NCI-H1092 (cell line): Measurements from ENCODE around the gene HOXB6.

Experiments used
- DNase-seq: peaks from one replicate; lab custom pipeline; 2025; lab: John Stamatoyannopoulos, UW

The HOXB6 gene

DNA sequence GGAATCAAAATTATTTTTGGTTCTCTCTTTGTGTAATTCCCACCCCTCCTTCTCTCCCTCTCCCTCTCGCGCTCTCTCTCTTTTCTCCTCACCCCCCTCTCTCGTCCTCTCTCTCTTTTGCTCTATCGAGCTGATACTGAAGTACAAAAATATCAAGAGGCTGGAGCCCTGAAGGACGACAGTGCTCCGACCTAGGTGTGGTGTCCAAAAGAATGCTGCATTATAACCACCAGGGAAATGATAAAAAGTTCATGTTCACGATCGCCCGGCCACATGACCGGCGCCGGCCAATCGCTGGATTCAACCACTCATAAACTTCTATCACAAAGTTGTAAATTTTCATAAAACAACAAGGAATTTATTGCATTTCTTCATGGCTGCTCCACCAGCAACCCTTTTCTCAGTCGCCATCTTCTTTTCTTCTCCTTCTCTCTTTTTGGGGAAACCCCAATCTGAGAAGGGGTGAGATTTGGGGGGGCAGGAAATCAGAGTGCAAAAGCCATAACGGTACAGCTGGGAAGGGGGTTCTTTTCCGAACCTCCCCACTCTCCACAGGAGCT lies at the start of gene HOXB6:
Gene HOXB6 (minus strand): TSS at position 217 of the 560 bp plus-strand sequence. CDS start 6,836 bp downstream, outside the sequence.
- no peak for DNase-seq

DNA sequence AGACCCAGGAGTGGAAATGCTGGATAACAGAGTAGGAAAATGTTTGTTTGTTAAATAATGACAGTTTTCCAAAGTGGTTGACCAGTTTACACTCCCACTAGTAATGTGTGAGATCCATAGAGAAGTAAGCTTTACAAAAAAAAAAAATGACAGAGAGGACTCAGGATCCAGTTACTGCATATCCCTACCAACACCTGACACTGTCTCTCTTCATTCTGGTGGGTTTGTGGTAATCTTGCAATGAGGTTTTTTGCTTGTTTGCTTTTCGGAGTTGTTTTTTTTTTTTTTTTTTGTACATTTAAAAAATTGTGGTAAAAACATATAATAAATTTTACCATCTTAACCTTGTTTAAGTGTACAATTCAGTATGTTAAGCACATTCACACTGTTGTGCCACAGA lies 45.0 kb upstream of the HOXB6 start:
- no peak for DNase-seq

- no peak for DNase-seq
These were observed 43.1 kb upstream of the HOXB6 start for GRCh38 chr17:48647963-48648245.

- no peak for DNase-seq
These were observed 42.5 kb upstream of the HOXB6 start for GRCh38 chr17:48647103-48647962.

DNA sequence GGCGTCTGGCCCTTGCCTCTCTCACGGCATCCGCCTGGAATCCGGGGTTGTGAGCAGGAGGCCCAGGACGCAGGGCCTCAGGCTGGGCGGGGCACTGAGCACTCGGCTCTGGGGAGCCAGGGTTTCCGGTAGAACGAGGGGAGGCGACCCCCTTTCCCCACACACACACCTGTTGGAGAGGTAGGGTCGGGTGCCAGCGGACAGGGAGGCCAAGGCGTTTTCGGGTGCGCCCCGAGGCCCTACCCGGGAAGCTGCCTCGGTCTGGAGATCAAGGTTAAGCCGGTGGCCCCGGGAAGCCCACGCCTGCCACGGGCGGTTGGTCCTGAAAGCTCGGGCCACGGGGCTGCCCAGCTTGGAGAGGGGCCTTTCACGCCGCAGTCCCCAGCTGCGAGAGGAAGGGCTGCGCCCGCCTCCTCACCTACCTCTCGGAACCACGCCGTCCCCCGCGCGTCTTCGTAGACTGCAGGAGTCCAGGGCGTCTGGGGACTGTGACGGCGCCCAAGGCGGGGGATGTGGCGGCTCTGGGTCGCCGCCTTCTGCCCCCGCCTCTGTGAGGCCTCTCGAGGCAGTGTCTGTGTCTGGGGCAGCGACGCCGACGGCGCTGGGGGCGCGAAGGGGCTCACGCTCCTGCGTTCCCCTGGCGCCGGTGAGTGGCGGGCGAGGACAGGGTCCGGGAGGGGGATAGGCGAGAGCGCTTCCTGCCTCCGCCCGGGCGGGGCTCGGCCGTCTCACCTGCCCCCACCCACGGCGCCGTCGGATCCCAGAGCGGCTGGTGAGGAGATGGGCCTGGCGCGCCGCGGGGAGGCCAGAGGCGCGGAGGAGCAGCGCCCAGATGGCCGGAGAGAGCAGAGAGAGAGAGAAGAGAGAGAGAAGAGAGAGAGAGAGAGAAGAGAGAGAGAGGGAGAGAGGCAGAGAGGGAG lies 41.7 kb upstream of the HOXB6 start:
- DNase-seq: no peak

- no peak for DNase-seq
These were observed 40.9 kb upstream of the HOXB6 start for GRCh38 chr17:48645639-48646182.

GRCh38 chr17:48644910-48645557 lies 40.2 kb upstream of the HOXB6 start:
- no peak for DNase-seq

DNA sequence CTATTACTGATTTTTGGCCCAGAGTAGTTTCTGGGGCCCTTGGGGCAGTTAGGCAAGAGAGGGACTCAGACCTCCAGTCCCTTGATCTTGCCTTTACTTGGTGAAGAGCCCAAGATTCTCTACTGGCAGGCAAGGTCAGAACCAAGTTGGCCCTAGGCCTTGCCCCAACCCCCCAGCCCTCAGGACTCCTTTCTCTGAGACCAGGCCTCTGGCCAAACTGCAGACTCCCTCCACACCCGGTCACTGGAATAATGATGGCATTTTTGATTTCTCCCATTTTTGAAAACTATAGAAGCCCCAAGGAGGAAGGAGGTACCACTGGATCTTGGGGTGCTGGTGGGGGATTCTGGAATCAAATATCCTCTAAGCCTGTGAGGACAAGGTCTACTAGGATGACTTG lies 39.4 kb upstream of the HOXB6 start:
- DNase-seq: no peak

- DNase-seq: no peak
These were observed 38.9 kb upstream of the HOXB6 start for GRCh38 chr17:48643697-48644012.

GRCh38 chr17:48642843-48643696 lies 38.3 kb upstream of the HOXB6 start:
- no peak for DNase-seq

GRCh38 chr17:48642059-48642842 lies 37.5 kb upstream of the HOXB6 start:
- DNase-seq: no peak

DNA sequence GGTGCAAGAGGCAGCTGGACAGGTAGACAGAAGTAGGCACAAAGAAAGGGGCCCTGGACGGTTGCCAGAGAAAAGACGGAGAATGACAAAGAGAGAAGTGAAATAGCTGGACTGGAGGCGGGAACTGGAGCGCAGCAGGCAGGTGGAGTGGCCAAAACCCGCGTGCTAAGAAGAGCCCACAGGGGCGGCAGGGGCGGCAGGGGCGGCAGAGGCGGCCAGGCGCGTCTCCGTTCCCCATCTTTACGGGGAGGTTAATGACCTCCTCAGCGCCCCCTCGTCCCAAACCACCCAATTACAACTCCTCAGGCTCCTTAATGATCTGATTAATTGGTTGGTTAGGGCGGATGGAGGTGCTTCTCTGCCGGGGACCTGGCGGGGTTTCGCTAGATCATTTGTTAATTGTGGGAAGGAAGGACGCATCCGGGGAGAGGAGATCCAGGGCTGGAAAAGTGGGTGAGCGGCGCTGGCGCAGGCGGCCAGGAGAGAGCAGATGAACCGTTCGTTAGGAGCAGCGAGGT lies 36.8 kb upstream of the HOXB6 start:
- no peak for DNase-seq

GRCh38 chr17:48640858-48641180 lies 36.0 kb upstream of the HOXB6 start:
- DNase-seq: no peak

DNA sequence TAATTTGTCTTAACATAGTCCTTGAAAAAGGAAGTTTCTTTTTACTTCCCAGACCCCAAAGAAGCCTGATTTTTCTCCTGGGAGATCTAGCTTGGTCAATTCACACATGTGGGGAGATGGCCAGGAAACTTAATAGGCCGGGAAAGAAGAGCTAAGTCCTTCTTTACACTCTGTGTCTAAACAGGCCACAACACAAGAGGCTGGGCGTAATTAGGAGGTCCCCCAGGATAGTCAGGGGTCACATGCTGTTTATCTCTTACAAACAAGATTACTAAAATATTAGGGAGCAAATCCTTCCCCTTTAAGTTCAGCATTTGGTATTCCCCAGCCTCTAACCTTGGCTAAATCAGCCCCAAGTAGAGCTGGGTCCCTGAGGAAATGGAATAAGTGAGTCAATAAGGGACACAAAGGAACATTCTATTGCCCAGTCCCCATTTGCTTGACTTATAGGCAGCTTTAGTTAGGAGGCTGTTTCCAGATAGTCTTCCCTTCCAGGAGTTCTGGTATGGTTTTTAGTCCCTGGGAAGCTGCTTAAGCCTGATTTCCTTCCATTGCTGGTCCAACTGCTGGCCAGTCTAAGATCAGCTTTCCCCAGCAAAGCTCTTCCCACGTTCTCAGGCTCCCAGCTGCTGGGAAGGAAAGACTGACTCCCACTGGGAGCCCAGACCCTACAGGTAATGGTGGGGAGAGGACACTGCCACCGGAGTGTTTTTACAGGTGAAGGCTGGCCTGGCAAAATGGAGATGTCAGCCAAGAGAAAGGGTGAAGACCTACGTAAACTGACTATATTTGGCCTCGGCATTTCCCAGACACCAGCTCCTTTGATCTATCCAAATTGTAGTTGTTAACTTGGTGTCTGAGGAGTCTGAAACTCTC lies 35.4 kb upstream of the HOXB6 start:
- DNase-seq: no peak

DNA sequence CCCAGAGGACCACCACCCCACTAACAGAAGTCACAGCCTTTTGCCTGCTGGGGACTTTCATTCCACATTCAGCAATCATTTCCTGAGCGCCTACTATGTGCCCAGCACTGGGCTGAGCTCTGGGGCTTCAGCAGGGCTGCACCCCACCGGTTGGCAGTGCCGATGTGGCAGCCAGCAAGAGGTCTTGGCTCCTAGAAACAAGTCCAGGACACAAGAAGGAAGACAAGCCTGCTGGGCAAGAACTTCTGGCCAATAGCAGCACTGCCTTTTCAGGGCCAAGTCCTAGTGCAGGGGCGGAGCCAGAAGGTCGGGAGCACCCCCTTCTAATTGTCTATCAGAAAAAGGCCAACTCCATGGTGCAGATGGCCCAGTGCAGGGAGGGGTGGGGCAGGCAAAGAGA lies 34.4 kb upstream of the HOXB6 start:
- no peak for DNase-seq

- no peak for DNase-seq
These were observed 32.8 kb upstream of the HOXB6 start for GRCh38 chr17:48637323-48638260.

DNA sequence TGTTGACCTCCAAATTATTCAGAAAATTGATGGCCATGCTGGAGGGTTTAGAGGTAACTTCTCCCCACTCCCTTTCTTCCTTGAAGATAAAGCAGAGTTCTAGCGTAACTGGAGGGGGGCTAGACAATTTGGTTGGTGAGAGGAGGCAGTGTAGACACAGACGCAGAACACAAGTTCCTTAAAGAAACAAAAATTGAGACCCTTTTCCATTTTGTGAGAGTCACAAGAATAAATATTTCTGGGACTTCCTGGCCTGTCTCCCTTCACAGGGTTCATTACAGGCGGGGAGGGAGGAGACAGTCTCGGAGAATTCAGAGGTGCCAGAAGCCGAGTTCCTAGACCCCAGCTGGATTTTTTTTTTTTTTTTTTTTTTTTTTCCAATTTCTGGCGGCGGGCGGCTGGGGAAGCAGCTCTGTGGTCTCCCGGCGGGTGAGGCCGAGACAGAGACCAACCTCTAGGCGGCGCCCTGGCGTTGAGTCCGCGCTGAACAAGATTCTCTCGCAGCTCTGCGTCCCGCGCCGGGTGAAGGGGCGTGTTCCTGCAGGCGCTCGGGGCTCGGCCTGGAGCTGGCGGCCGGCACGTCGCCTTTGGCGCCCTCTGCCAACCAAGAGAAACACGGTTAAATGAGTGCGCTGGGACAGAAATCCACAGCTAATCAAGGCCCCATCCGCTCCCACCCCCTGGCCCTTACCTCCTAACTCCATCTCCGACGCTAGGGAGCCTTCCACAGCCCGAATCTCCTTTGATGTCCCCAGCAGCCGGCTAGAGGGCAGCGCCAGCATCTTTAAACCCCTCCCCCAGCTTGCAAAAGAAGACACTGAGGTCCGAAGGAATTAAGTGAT lies 31.6 kb upstream of the HOXB6 start:
- DNase-seq: peak; percentile 76
